Prostate gland (tissue), 2 donors: ENCODE measurements around the gene GPR158. TPM values are rescaled to one million over a fixed set of nuclear protein-coding genes. Genes with fewer than 3 reads are reported as not detected.

Source experiments
- DNase-seq: peaks from one replicate; pipeline ENCODE4 v3.0.0-alpha.2; 2019; ENCODE audit warnings: low spot score
- H3K27ac ChIP-seq, 2 donors: fragments of 200-600 bp; sonication (generic); 2 replicates each; pipeline ENCODE4 v1.5.1; 2017 to 2019
- H3K27me3 ChIP-seq: fragments of 200-600 bp; sonication (generic); replicated peaks from 2 replicates; pipeline ENCODE4 v1.5.1; 2019; ENCODE audit not compliant: insufficient read depth
- H3K36me3 ChIP-seq, 2 donors: fragments of 200-600 bp; sonication (generic); 1 replicate in 1 of 2; 2 replicates in 1 of 2; pipeline versions ENCODE4 v1.5.1 to v1.8.1; 2017 to 2019
- H3K4me1 ChIP-seq: fragments of 200-600 bp; sonication (generic); replicated peaks from 2 replicates; pipeline ENCODE4 v1.5.1; 2019
- H3K4me3 ChIP-seq, 2 donors: fragments of 200-600 bp; sonication (generic); 2 replicates each; pipeline ENCODE4 v1.5.1; 2017 to 2019
- H3K9me3 ChIP-seq: fragments of 200-600 bp; sonication (generic); 2 replicates; pipeline ENCODE4 v1.5.1; 2017
- CTCF ChIP-seq, 4 experiments: fragments of 200-600 bp in 2 of 4; fragments of 450-650 bp in 2 of 4; sonication (generic) in 2 of 4; IDR thresholded peaks; 1 replicate in 3 of 4; 2 replicates in 1 of 4; pipeline ENCODE4 v1.5.1; 2016 to 2019; ENCODE audit warnings: antibody characterized with exemption in 4 of 4, mild to moderate bottlenecking in 2 of 4, moderate library complexity in 2 of 4
- POLR2A ChIP-seq: fragments of 450-650 bp; IDR thresholded peaks from one replicate; pipeline ENCODE4 v1.6.1; 2016; ENCODE audit warnings: antibody characterized with exemption, mild to moderate bottlenecking
- POLR2AphosphoS5 ChIP-seq: sonication (generic); formaldehyde crosslinking; IDR thresholded peaks from one replicate; pipeline ENCODE4 v1.6.1; 2017; ENCODE audit warnings: antibody characterized with exemption
- WGBS: methylation state at CpG from one replicate; pipeline ENCODE4 v1.1.5; 2018; 5-methylcytosine and 5-hydroxymethylcytosine counted together
- intact Hi-C: fragments of 100-400 bp; cut with DNase I; formaldehyde crosslinking; loops from one replicate; pipeline ENCODE4 v1.14.2; 2022
- total RNA-seq, 2 donors: library from RNA; depleted of rRNA; stranded (reverse); fragments of >200 nt; gene quantifications; one replicate each; pipeline ENCODE4 v1.1.0, GENCODE V29; 2016

Gene GPR158
- total RNA-seq, 2 donors from 2014 or later: 0.36 to 1.5 TPM

- H3K27me3 ChIP-seq: no peaks in the 10 kb centered on the region
- WGBS: 89% methylated on average over 7 of the region's 7 CpGs
- H3K4me3 ChIP-seq: no peak overlapping the region
- no peaks in the 10 kb centered on the region for H3K4me1 ChIP-seq
- no peak overlapping the region for H3K27ac ChIP-seq
- TF ChIP-seq CTCF (IDR thresholded peaks at IDR 0.05) (no peak), POLR2AphosphoS5 (no peak), POLR2A (no peak)
- intact Hi-C loops: no loop called here
- no peaks in the 10 kb centered on the region for H3K9me3 ChIP-seq
- H3K36me3 ChIP-seq: no peaks in the 10 kb centered on the region
- no peak for DNase-seq
Observed at GRCh38 chr10:25222085-25222660, 47.4 kb downstream of the GPR158 start.

- no peak for DNase-seq
- no peaks in the 10 kb centered on the region for H3K36me3 ChIP-seq
- H3K4me1 ChIP-seq: no peaks in the 10 kb centered on the region
- WGBS: 27% methylated on average over 7 of the region's 7 CpGs
- intact Hi-C loops: no loop called here
- H3K4me3 ChIP-seq: no peak overlapping the region
- H3K27ac ChIP-seq: no peak overlapping the region
- H3K27me3 ChIP-seq: no peaks in the 10 kb centered on the region
- no peak for TF ChIP-seq POLR2A
- TF ChIP-seq CTCF (IDR thresholded peaks at IDR 0.05): peak in 3 of 4 experiments; percentile 46 to 54 (median 52)
- no peak for TF ChIP-seq POLR2AphosphoS5
- H3K9me3 ChIP-seq: no peaks in the 10 kb centered on the region
Observed at GRCh38 chr10:25226775-25227682, 52.2 kb downstream of the GPR158 start.

- Histone ChIP-seq H3K36me3 (no peaks in the 10 kb centered on the region), H3K4me3 (no peak overlapping the region), H3K4me1 (no peaks in the 10 kb centered on the region), H3K27me3 (no peaks in the 10 kb centered on the region), H3K27ac (no peak overlapping the region), H3K9me3 (no peaks in the 10 kb centered on the region)
- intact Hi-C loops: no loop called here
- TF ChIP-seq POLR2A (no peak), POLR2AphosphoS5 (no peak), CTCF (IDR thresholded peaks at IDR 0.05) (no peak)
- DNase-seq: no peak
- 81% methylated on average over 2 of the region's 2 CpGs for WGBS
Observed at GRCh38 chr10:25231751-25232150, 57.0 kb downstream of the GPR158 start.

- no peaks in the 10 kb centered on the region for H3K4me1 ChIP-seq
- H3K27me3 ChIP-seq: no peaks in the 10 kb centered on the region
- no peak overlapping the region for H3K27ac ChIP-seq
- TF ChIP-seq POLR2A: no peak
- TF ChIP-seq POLR2AphosphoS5: no peak
- TF ChIP-seq CTCF (IDR thresholded peaks at IDR 0.05): no peak
- H3K4me3 ChIP-seq: no peak overlapping the region
- intact Hi-C loops: no loop called here
- WGBS: 61% methylated on average over 2 of the region's 2 CpGs
- DNase-seq: no peak
- no peaks in the 10 kb centered on the region for H3K9me3 ChIP-seq
- no peaks in the 10 kb centered on the region for H3K36me3 ChIP-seq
Observed at GRCh38 chr10:25232204-25232603, 57.4 kb downstream of the GPR158 start.
